Measurements from ENCODE around the gene NUDT8. TPM values are rescaled to one million over a fixed set of nuclear protein-coding genes. Genes with fewer than 3 reads are reported as not detected.

Gene NUDT8
- total RNA-seq, 2 donors from 2014 or later, result 9.9 to 11.5 TPM

GRCh38 chr11:67649634-67650510 is 20.1 kb upstream of the NUDT8 start:
- Mint-ChIP-seq H3K27me3 (peaks cover 0 to 3% of the 10 kb centered on the region in 2 donors), H3K36me3 (no peaks in the 10 kb centered on the region), H3K4me1 (ENCODE audit: low read depth in 2 of 2) (peaks cover 22 to 26% of the 10 kb centered on the region in 2 donors), H3K27ac (peak overlapping the region; percentile 81 to 86), H3K4me3 (peak overlapping the region; percentile 98), H3K9me3 (no peaks in the 10 kb centered on the region)
- no peak for ATAC-seq
- DNase-seq (ENCODE audit: low spot score), result no peak

DNA sequence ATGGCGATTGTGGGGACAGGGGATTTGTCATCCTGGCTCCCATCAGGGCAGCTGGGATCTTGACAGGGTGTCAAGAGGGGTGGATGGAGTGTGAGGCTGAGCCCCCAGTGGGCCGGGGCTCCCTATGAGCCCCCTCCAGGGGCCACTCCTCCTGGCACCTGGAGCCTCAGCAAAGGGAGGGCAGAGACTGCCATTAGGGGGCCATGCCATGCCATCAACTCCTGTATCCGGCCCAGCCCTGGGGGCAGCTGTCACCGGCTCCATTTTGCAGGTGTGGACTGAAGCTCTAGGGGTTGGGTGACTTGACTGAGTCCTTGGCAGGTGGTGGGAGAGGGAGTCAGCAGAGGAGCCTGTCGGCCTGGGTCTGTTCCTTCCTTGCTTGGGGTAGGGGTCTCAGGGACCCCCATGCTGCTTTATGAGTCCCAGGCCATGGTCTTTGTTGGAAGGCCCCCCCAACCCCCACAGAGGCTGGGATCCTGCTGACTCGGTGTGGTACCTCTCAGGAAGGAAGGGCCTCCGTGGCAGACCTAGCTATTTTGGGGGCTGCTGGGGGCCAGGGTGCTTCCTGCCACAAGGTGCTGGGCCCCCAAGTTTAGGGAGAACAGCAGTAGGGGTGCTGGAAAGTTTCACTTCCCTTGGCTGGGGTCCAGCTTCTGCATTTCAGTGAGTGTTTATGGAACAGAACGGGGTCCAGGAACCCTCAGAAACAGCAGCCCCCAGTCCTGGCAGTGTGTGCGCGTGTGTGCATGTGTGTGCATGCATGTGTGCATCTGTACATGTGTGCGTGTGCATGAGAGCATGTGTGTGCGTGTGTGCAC is 19.3 kb upstream of the NUDT8 start:
- DNase-seq (ENCODE audit: low spot score) (no peak), ATAC-seq (no peak)
- H3K27me3 Mint-ChIP-seq, result peaks cover 0 to 3% of the 10 kb centered on the region in 2 donors
- no peak overlapping the region for H3K27ac Mint-ChIP-seq
- peaks cover 22 to 26% of the 10 kb centered on the region in 2 donors for H3K4me1 Mint-ChIP-seq (ENCODE audit: low read depth in 2 of 2)
- no peaks in the 10 kb centered on the region for H3K9me3 Mint-ChIP-seq
- no peaks in the 10 kb centered on the region for H3K36me3 Mint-ChIP-seq
- H3K4me3 Mint-ChIP-seq, result no peak overlapping the region

DNA sequence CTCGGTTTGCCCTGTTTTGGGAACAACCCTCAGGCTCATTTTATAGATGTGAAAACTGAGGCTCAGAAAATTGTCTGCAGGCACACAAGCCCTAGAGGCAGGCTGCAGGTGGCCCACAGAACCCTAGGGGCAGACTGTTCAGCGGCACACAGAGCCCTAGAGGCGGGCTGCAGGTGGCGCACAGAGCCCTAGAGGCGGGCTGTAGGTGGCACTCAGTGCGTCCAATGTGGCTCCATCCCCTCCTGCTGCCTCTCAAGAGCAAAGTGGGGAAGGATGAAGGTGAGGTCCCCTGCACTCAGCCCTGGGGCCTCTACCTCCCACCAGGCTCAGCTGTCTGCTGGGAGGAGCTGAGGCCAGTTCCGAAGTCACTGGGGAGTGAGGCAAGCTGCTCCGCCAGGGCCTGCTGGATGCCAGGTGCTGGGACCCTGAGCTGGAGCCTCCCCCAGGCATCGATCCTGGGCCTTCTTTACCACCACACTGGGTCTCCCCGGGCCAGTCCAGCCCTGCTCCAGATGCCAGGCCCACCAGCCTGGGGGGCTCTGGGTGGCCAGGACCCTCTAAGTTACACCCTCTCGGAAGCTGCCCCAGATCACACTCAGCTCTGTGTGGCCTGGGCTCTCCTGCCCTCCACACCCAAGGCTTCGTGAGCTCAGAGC is 18.5 kb upstream of the NUDT8 start:
- peaks cover 22 to 26% of the 10 kb centered on the region in 2 donors for H3K4me1 Mint-ChIP-seq (ENCODE audit: low read depth in 2 of 2)
- no peak overlapping the region for H3K27ac Mint-ChIP-seq
- no peaks in the 10 kb centered on the region for H3K9me3 Mint-ChIP-seq
- ATAC-seq, result peak in 1 of 2 donors; percentile 57
- no peak overlapping the region for H3K4me3 Mint-ChIP-seq
- H3K36me3 Mint-ChIP-seq, result no peaks in the 10 kb centered on the region
- peaks cover 0 to 3% of the 10 kb centered on the region in 2 donors for H3K27me3 Mint-ChIP-seq
- DNase-seq (ENCODE audit: low spot score), result no peak

DNA sequence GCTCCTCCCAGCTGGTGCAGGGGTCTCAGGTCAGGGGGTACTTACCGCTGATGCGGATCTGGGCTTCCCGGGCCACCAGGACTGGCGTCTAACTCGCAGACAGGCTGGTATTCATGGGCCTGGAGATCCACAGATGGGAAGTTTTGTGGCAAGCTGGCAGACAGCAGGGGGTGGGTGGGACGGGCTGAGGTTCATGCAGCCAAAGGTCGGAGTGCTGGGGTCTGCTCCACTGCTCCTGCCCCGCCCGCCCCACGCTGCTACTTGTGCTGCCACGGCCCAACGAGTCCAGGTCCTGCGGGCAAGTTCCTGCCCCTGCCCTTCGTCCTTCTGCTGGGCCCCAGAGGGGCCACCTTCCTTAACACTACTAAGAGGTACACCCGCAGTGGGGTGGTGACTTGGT is 17.7 kb upstream of the NUDT8 start:
- peaks cover 22 to 26% of the 10 kb centered on the region in 2 donors for H3K4me1 Mint-ChIP-seq (ENCODE audit: low read depth in 2 of 2)
- DNase-seq (ENCODE audit: low spot score) (no peak), ATAC-seq (no peak)
- peaks cover 0 to 3% of the 10 kb centered on the region in 2 donors for H3K27me3 Mint-ChIP-seq
- no peaks in the 10 kb centered on the region for H3K36me3 Mint-ChIP-seq
- no peaks in the 10 kb centered on the region for H3K9me3 Mint-ChIP-seq
- no peak overlapping the region for H3K4me3 Mint-ChIP-seq
- H3K27ac Mint-ChIP-seq, result no peak overlapping the region

- DNase-seq (ENCODE audit: low spot score) (no peak), ATAC-seq (peak; percentile 69 to 75)
- Mint-ChIP-seq H3K27ac (peak overlapping the region; percentile 42 to 54), H3K9me3 (no peaks in the 10 kb centered on the region), H3K4me1 (ENCODE audit: low read depth in 2 of 2) (peaks cover 22 to 26% of the 10 kb centered on the region in 2 donors), H3K27me3 (peaks cover 0 to 3% of the 10 kb centered on the region in 2 donors), H3K4me3 (peak overlapping the region; percentile 60), H3K36me3 (no peaks in the 10 kb centered on the region)
Measured at GRCh38 chr11:67646535-67647336, 17.0 kb upstream of the NUDT8 start.

DNA sequence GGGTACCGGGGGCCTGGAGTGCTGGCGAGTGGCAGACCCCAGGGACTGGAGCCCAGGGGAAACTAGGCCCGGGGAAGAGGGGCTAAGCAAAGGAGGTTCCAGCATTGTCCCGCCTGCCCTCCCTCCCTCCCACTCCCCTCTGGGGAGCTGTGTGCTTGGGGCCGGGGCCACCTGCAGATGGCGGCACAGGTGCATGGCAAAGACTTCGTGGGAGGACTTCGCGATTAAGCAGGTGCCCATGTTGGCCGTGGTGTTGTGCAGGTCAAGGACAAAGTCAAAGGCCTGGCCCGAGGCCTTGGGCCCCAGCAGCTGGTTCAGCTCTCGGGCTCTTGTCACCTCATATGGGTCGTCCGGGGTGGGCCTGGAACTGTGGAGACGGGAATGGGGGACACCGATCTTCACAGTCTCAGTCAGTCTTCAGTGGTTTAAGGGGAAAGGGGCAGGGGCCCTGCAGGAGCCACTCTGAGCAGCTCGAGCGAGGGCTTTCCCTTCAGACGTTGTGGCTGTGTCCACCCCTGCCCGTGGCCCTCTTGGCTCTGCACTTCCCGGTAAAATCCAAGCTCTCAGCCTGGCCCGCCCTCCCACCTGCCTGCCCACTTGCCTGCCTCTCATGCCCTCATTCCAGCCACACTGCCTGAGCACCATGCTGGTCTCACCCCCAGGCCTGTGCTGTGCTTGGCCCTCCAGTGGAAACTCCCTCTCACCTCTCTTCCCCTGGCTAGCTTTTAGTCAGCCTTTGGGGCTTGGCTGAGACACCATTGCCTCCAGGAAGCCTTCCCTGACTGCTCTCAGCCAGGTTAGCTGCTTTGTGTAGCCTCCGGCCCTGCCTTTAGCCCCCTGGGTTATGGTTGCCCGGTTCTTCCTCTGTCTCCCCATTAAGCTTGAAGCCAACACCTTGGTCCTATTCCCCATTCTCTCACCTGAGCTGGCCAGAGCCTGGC is 16.1 kb upstream of the NUDT8 start:
- Mint-ChIP-seq H3K36me3 (no peaks in the 10 kb centered on the region), H3K4me1 (ENCODE audit: low read depth in 2 of 2) (peaks cover 21 to 26% of the 10 kb centered on the region in 2 donors), H3K27me3 (peaks cover 0 to 3% of the 10 kb centered on the region in 2 donors), H3K9me3 (no peaks in the 10 kb centered on the region), H3K4me3 (peak overlapping the region; percentile 60), H3K27ac (peak overlapping the region; percentile 42 to 54)
- DNase-seq (ENCODE audit: low spot score), result no peak
- no peak for ATAC-seq

DNA sequence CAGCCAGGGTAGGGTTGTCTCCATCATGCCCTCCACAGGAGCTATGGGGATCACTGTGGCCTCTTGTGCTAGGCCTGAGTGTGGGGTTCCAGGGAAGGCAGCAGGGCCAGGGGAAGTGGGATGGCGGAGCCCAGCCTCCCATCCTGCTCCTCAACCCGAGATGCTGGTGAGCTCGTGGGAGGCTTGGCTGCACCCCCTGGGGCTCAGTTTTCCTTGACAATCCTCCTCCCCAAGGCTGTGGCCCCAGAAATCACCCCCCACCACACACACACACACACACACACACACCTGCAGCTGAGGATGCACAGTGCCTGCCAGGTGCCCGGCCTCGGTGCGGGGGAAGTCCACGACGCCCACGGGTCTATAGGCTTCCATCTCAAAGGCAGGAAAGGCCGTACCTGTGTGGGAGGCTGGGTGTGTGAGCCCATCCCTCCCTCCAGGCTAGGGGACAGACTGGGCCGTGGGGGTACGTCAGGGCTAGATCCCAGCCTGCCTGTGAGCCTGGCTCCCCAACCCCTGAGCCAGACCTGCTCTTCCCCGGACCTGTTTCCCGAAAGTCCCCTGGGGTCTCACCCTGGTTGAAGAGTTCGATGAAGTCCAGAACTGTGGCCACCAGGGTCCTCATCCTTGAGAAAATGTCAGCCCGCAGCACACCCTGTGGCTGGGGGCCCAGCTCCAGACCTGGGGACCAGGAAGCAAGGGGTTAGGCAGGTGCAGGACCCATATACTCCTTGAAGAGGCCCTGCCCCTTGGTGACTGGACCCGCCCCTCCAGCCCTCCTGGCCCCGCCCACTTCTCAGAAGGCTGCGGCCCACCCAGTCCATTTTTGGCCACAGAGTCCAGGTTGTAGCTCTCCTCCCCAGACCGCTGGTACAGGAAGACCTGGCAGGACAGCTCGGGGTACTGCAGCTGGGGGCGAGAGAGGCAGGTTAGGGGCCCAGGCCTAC is 15.0 kb upstream of the NUDT8 start:
- Mint-ChIP-seq H3K36me3 (no peaks in the 10 kb centered on the region), H3K9me3 (no peaks in the 10 kb centered on the region), H3K4me3 (no peak overlapping the region), H3K27ac (no peak overlapping the region), H3K27me3 (peaks cover 0 to 3% of the 10 kb centered on the region in 2 donors), H3K4me1 (ENCODE audit: low read depth in 2 of 2) (peaks cover 14 to 19% of the 10 kb centered on the region in 2 donors)
- no peak for DNase-seq (ENCODE audit: low spot score)
- ATAC-seq, result no peak

DNA sequence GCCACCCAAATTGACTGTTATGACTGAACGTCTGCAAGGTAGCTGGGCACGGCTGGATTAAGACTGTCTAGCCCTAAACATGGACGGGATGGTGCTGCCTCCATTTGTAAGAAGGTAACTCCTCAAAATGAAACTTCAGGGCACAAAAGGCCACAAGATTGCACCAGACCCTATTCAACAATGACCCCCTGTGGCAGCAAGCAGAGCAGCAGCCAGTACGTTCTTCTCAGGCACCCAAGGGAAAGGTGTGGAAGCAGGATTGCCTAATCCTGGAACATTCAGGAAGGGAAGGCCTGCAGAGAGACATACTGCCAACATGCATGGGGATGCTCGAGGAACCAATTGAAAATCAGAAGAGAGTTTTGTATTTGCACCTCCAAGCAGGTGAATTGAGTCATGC is 14.3 kb upstream of the NUDT8 start:
- ATAC-seq, result no peak
- no peak for DNase-seq (ENCODE audit: low spot score)
- Mint-ChIP-seq H3K9me3 (no peaks in the 10 kb centered on the region), H3K36me3 (no peaks in the 10 kb centered on the region), H3K27ac (no peak overlapping the region), H3K27me3 (peaks cover 0 to 3% of the 10 kb centered on the region in 2 donors), H3K4me1 (ENCODE audit: low read depth in 2 of 2) (peaks cover 13 to 14% of the 10 kb centered on the region in 2 donors), H3K4me3 (no peak overlapping the region)

- no peak overlapping the region for H3K27ac Mint-ChIP-seq
- no peak for ATAC-seq
- H3K27me3 Mint-ChIP-seq, result peaks cover 0 to 3% of the 10 kb centered on the region in 2 donors
- peaks cover 12 to 14% of the 10 kb centered on the region in 2 donors for H3K4me1 Mint-ChIP-seq (ENCODE audit: low read depth in 2 of 2)
- no peak for DNase-seq (ENCODE audit: low spot score)
- no peak overlapping the region for H3K4me3 Mint-ChIP-seq
- H3K9me3 Mint-ChIP-seq, result no peaks in the 10 kb centered on the region
- H3K36me3 Mint-ChIP-seq, result no peaks in the 10 kb centered on the region
Measured at GRCh38 chr11:67642173-67643120, 12.7 kb upstream of the NUDT8 start.

DNA sequence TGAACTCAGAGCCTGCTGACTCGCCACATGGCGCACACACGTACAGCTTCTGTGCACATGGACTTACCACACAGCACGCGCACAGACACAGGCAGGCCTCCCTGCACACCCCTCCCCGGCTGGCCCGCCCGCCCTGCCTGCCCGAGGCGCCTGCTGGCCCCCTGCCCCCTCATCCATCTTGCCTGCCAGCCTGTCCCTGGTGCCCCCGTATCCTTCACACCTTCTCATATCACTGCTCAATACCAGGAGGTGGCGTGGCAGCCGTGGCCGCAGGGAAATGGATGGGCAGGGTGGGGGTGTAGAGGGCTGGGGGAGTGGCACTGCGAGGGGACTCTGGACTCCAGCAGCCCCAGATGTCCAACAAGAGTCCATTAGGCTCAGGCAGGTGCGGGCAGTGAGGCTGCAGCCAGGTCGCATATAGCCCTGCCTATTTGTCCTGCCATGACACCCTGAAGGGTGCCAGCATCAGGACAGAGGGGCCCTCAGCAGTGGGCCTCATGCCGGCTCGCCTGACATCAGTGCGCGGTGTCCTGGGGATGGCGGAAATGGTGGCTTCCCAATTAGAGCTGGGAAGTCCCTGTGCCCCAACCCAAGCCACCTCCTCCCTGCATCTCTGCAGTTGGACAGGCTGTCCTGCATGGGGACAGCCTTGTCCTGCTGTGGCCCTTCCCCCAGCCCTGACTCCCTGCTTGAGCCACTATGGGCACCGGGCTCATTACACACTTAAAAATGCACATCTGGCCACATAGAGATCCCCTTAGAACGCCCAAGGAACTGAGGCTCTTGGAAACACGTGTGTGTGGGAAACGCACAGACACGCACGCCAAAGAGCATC is 11.8 kb upstream of the NUDT8 start:
- Mint-ChIP-seq H3K4me1 (ENCODE audit: low read depth in 2 of 2) (peaks cover 9 to 13% of the 10 kb centered on the region in 2 donors), H3K27ac (no peak overlapping the region), H3K9me3 (no peaks in the 10 kb centered on the region), H3K4me3 (no peak overlapping the region), H3K27me3 (peaks cover 0 to 3% of the 10 kb centered on the region in 2 donors), H3K36me3 (no peaks in the 10 kb centered on the region)
- no peak for DNase-seq (ENCODE audit: low spot score)
- no peak for ATAC-seq
